GM20431 (cell line): Measurements from ENCODE around the gene LARP1.

Experiments used
- in situ Hi-C: fragments of 300-500 bp; cut with MseI, MboI; formaldehyde crosslinking; loops from one replicate; pipeline ENCODE4 v1.15.0; 2020; ENCODE audit warnings: low sequenced_read_pairs; ENCODE audit not compliant: unreplicated experiment

LARP1 gene

GRCh38 chr5:154784856-154785255, 29.7 kb downstream of the LARP1 start:
- in situ Hi-C loops, result no loop called here

- in situ Hi-C loops, result no loop called here
These were observed 31.2 kb downstream of the LARP1 start for GRCh38 chr5:154786414-154786813.

- in situ Hi-C loops, result no loop called here
These were observed 33.0 kb downstream of the LARP1 start for GRCh38 chr5:154788212-154788611.

GRCh38 chr5:154791535-154791934, 36.4 kb downstream of the LARP1 start:
- in situ Hi-C loops, result no loop called here

- in situ Hi-C loops, result no loop called here
These were observed 38.7 kb downstream of the LARP1 start for GRCh38 chr5:154793599-154794524.

- in situ Hi-C loops, result no loop called here
These were observed 39.5 kb downstream of the LARP1 start for GRCh38 chr5:154794525-154795234.

GRCh38 chr5:154795235-154795596, 40.0 kb downstream of the LARP1 start:
- in situ Hi-C loops, result no loop called here

GRCh38 chr5:154797762-154798161, 42.6 kb downstream of the LARP1 start:
- in situ Hi-C loops, result no loop called here

- in situ Hi-C loops, result loop anchor here (25.0 kb wide), 1 partner anchor 163 kb away; no protein-coding TSS in a partner anchor
These were observed 45.4 kb downstream of the LARP1 start for GRCh38 chr5:154800582-154800981.

- in situ Hi-C loops, result loop anchor here (25.0 kb wide), 1 partner anchor 164 kb away; no protein-coding TSS in a partner anchor
These were observed 45.9 kb downstream of the LARP1 start for GRCh38 chr5:154801083-154801482.

GRCh38 chr5:154802050-154802449, 46.9 kb downstream of the LARP1 start:
- in situ Hi-C loops, result loop anchor here (25.0 kb wide), 1 partner anchor 165 kb away; no protein-coding TSS in a partner anchor

- in situ Hi-C loops, result loop anchor here (25.0 kb wide), 1 partner anchor 169 kb away; no protein-coding TSS in a partner anchor
These were observed 51.0 kb downstream of the LARP1 start for GRCh38 chr5:154806176-154806575.

- in situ Hi-C loops, result loop anchor here (25.0 kb wide), 1 partner anchor 174 kb away; no protein-coding TSS in a partner anchor
These were observed 56.1 kb downstream of the LARP1 start for GRCh38 chr5:154811239-154811638.

- in situ Hi-C loops, result loop anchor here (25.0 kb wide), 1 partner anchor 175 kb away; no protein-coding TSS in a partner anchor
These were observed 56.7 kb downstream of the LARP1 start for GRCh38 chr5:154811653-154812465.

GRCh38 chr5:154813158-154813557, 58.0 kb downstream of the LARP1 start:
- in situ Hi-C loops, result loop anchor here (25.0 kb wide), 1 partner anchor 176 kb away; no protein-coding TSS in a partner anchor

GRCh38 chr5:154813736-154814135, 58.6 kb downstream of the LARP1 start:
- in situ Hi-C loops, result loop anchor here (25.0 kb wide), 1 partner anchor 176 kb away; no protein-coding TSS in a partner anchor

GRCh38 chr5:154815025-154815424, 59.8 kb downstream of the LARP1 start:
- in situ Hi-C loops, result loop anchor here (25.0 kb wide), 1 partner anchor 178 kb away; no protein-coding TSS in a partner anchor

- in situ Hi-C loops, result loop anchor here (25.0 kb wide), 1 partner anchor 178 kb away; no protein-coding TSS in a partner anchor
These were observed 60.6 kb downstream of the LARP1 start for GRCh38 chr5:154815684-154816247.

GRCh38 chr5:154816891-154817492, 61.8 kb downstream of the LARP1 start:
- in situ Hi-C loops, result loop anchor here (25.0 kb wide), 1 partner anchor 180 kb away; no protein-coding TSS in a partner anchor
